Coronary artery (tissue), 2 donors: ENCODE measurements around the gene INAFM1.

Experiments
- DNase-seq: peaks from one replicate; pipeline ENCODE4 v3.0.0-alpha.2; 2017; ENCODE audit warnings: low spot score
- H3K27ac ChIP-seq, 2 donors: fragments of 200-600 bp; sonication (generic); one replicate each; pipeline ENCODE4 v1.5.1; 2016 to 2019
- H3K4me3 ChIP-seq: fragments of 200-600 bp; sonication (generic); 2 replicates; pipeline ENCODE4 v1.5.1; 2016; ENCODE audit warnings: mild to moderate bottlenecking, moderate library complexity
- TF ChIP-seq, protein P1 (sequence below): fragments of 200-600 bp; sonication (generic); IDR thresholded peaks from one replicate; pipeline ENCODE4 v1.5.1; 2019; ENCODE audit warnings: antibody characterized with exemption

INAFM1 gene

DNA sequence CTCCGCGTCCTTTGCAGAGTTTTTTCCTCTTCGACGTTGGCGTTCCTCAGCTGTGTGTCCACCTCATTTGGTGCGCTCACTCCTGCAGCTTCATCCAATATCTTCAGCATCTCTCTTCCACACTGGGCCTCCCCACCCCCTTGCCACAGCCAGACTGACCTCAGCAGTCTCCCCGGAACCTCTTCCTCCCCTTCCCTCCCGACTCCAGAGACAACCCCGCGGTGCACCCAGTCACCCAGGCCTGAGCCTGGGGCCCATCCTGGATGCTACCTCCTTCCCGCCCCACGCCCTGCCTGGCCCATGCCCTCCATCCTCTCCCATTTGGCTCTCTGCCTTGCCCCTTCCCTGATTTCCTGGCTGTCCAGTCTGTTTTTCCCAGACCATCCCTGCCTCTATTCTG is 49.2 kb downstream of the INAFM1 start:
- H3K27ac ChIP-seq = peak overlapping the region in 1 of 2 donors; percentile 54
- TF ChIP-seq, protein P1, sequence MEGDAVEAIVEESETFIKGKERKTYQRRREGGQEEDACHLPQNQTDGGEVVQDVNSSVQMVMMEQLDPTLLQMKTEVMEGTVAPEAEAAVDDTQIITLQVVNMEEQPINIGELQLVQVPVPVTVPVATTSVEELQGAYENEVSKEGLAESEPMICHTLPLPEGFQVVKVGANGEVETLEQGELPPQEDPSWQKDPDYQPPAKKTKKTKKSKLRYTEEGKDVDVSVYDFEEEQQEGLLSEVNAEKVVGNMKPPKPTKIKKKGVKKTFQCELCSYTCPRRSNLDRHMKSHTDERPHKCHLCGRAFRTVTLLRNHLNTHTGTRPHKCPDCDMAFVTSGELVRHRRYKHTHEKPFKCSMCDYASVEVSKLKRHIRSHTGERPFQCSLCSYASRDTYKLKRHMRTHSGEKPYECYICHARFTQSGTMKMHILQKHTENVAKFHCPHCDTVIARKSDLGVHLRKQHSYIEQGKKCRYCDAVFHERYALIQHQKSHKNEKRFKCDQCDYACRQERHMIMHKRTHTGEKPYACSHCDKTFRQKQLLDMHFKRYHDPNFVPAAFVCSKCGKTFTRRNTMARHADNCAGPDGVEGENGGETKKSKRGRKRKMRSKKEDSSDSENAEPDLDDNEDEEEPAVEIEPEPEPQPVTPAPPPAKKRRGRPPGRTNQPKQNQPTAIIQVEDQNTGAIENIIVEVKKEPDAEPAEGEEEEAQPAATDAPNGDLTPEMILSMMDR = no peak
- no peak for DNase-seq
- no peak overlapping the region for H3K4me3 ChIP-seq

DNA sequence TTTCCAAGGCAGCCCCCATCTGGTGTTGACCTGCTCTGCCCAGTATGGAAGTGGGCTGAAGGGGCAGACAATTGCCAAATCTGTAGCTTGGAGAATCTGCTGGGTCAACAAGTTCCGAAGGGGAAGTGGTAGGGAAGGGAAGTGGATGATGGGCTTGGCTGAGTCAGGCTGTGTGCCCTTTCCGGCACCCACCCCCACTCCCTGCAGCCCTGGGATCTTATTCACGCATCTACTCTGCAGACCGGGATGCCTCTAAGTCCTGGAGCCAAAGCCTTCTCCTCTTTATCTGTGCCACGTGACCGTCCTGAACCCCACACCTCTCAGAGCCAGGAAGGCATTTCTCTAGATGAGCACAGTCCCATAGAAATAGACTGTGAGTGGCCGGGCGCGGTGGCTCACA is 49.8 kb downstream of the INAFM1 start:
- H3K4me3 ChIP-seq = no peak overlapping the region
- H3K27ac ChIP-seq = peak overlapping the region in 1 of 2 donors; percentile 54
- DNase-seq = no peak
- TF ChIP-seq, protein P1 = no peak
